ENCODE results near the gene PCNX3.
"Not testable (repeated sequence)": the region's sequence is repeated elsewhere in the genome, so short reads cannot be mapped to it uniquely, and the experiment has no call there.

The PCNX3 gene

GRCh38 chr11:65620666-65621065 lies 5.1 kb downstream of the PCNX3 start:
- DNase-seq (ENCODE audit: low read depth), result no peak

- no peak for DNase-seq (ENCODE audit: low read depth)
Observed at GRCh38 chr11:65621460-65621859, 5.9 kb downstream of the PCNX3 start.

GRCh38 chr11:65622011-65622410 lies 6.4 kb downstream of the PCNX3 start:
- no peak for DNase-seq (ENCODE audit: low read depth)

GRCh38 chr11:65623177-65623576 lies 7.6 kb downstream of the PCNX3 start:
- no peak for DNase-seq (ENCODE audit: low read depth)

GRCh38 chr11:65623852-65624616 lies 8.5 kb downstream of the PCNX3 start:
- DNase-seq (ENCODE audit: low read depth), result no peak

- DNase-seq (ENCODE audit: low read depth), result no peak
Observed at GRCh38 chr11:65624931-65625627, 9.5 kb downstream of the PCNX3 start.

- peak; percentile 41 for DNase-seq (ENCODE audit: low read depth)
Observed at GRCh38 chr11:65625628-65626342, 10.2 kb downstream of the PCNX3 start.

GRCh38 chr11:65627202-65627601 lies 11.6 kb downstream of the PCNX3 start:
- DNase-seq (ENCODE audit: low read depth), result no peak

GRCh38 chr11:65629579-65629978 lies 14.0 kb downstream of the PCNX3 start:
- DNase-seq (ENCODE audit: low read depth), result no peak

- DNase-seq (ENCODE audit: low read depth), result no peak
Observed at GRCh38 chr11:65630215-65630614, 14.6 kb downstream of the PCNX3 start.

- DNase-seq (ENCODE audit: low read depth), result no peak
Observed at GRCh38 chr11:65633390-65634108, 18.0 kb downstream of the PCNX3 start.

- DNase-seq (ENCODE audit: low read depth), result no peak
Observed at GRCh38 chr11:65634109-65634436, 18.5 kb downstream of the PCNX3 start.

GRCh38 chr11:65634440-65634839 lies 18.9 kb downstream of the PCNX3 start:
- DNase-seq (ENCODE audit: low read depth), result no peak

- DNase-seq (ENCODE audit: low read depth), result no peak
Observed at GRCh38 chr11:65634905-65635731, 19.5 kb downstream of the PCNX3 start.

- no peak for DNase-seq (ENCODE audit: low read depth)
Observed at GRCh38 chr11:65636108-65637031, 20.8 kb downstream of the PCNX3 start.

- DNase-seq (ENCODE audit: low read depth), result no peak
Observed at GRCh38 chr11:65637032-65637557, 21.5 kb downstream of the PCNX3 start.

- DNase-seq (ENCODE audit: low read depth), result peak; percentile 66
Observed at GRCh38 chr11:65637794-65638419, 22.3 kb downstream of the PCNX3 start, which contains the start of gene SIPA1. SIPA1 (plus strand) TSS chr11:65638101; CDS start chr11:65640922, 2,821 bp downstream.

GRCh38 chr11:65639228-65639597 lies 23.6 kb downstream of the PCNX3 start:
- not testable (repeated sequence) for DNase-seq (ENCODE audit: low read depth)

GRCh38 chr11:65639623-65640482 lies 24.3 kb downstream of the PCNX3 start:
- peak; percentile 52 for DNase-seq (ENCODE audit: low read depth)

Data from activated T-cell treated with anti-CD3 and anti-CD28 coated beads for 1 hour (primary cell).